Brain microvascular endothelial cell (primary cell): ENCODE measurements around the gene SLC22A23.

Experiments
- DNase-seq: peaks from one replicate; pipeline ENCODE4 v3.0.0-alpha.2; 2020
- H3K27ac ChIP-seq: fragments of 250-450 bp; sonication (Bioruptor Pico); 2 replicates; pipeline ENCODE4 v1.5.1; 2020; ENCODE audit warnings: mild to moderate bottlenecking, moderate library complexity
- H3K27me3 ChIP-seq: fragments of 250-450 bp; sonication (Bioruptor Pico); replicated peaks from 2 replicates; pipeline ENCODE4 v1.5.1; 2020; ENCODE audit warnings: mild to moderate bottlenecking
- H3K36me3 ChIP-seq: fragments of 250-450 bp; sonication (Bioruptor Pico); replicated peaks from 2 replicates; pipeline ENCODE4 v1.5.1; 2020; ENCODE audit warnings: mild to moderate bottlenecking
- H3K4me3 ChIP-seq: 2 replicates; pipeline ENCODE4 v1.5.1; 2011; ENCODE audit warnings: low read depth, mild to moderate bottlenecking, control low read depth, low read length, moderate library complexity
- CTCF ChIP-seq: IDR thresholded peaks from 2 replicates; pipeline ENCODE4 v1.5.1; 2011; ENCODE audit warnings: low read depth, mild to moderate bottlenecking, moderate library complexity, low read length, control low read depth, inconsistent platforms; ENCODE audit errors: missing control alignments
- in situ Hi-C: cut with HindIII; loops from 2 replicates; pipeline ENCODE4 v1.10.0; 2017; ENCODE audit warnings: low sequenced_read_pairs, low pct_ligation_motif_present

SLC22A23 gene

GRCh38 chr6:3351105-3351676, 105.7 kb downstream of the SLC22A23 start:
- H3K27me3 ChIP-seq = no peaks in the 10 kb centered on the region
- H3K36me3 ChIP-seq = no peaks in the 10 kb centered on the region
- no peak for TF ChIP-seq CTCF
- in situ Hi-C loops = no loop called here
- H3K4me3 ChIP-seq = no peak overlapping the region
- H3K27ac ChIP-seq = no peak overlapping the region
- DNase-seq = no peak

GRCh38 chr6:3350252-3350796, 106.5 kb downstream of the SLC22A23 start:
- DNase-seq = no peak
- in situ Hi-C loops = no loop called here
- Histone ChIP-seq H3K4me3 (no peak overlapping the region), H3K36me3 (no peaks in the 10 kb centered on the region), H3K27ac (no peak overlapping the region), H3K27me3 (no peaks in the 10 kb centered on the region)
- TF ChIP-seq CTCF = no peak

DNA sequence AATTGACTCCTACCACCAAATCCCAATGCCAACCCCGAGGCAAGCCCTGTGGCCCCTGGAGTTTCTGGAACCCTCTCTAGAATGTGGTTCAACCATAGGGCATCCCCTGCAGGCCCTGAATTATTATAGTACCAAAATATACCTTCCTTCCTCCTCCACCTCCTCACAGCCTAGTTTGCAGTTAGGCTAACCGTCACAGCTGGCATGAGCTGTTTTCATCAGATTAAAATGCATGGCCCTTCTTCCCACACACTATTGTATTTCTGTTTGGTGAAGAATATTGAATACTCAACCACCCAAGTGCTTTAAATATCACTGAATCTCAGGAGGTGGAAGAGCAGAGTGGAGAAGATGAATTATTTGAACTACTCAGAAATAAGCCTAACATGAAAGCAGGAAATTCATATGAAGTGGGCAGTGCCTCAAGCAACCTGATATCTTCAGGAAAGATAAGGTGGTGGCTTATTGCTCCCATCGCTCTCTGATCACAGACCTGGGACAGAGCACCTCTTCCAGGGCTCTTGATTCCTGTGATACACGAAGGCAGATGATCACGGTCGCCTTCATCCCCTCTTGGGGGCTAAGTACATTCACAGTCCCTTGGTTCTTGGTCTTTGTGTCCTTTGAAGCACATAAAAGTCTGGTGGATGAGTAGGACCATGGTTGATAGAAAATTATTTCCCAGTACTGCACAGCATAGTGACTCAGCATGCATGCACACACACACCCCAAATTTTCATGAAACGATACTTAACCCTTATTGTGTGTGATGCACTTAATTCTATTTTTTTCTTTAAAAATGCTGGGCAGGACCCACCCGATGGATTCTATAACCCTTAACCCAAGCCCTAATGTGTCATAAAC, 107.2 kb downstream of the SLC22A23 start:
- in situ Hi-C loops = no loop called here
- Histone ChIP-seq H3K27me3 (no peaks in the 10 kb centered on the region), H3K4me3 (no peak overlapping the region), H3K36me3 (no peaks in the 10 kb centered on the region), H3K27ac (no peak overlapping the region)
- no peak for TF ChIP-seq CTCF
- no peak for DNase-seq

DNA sequence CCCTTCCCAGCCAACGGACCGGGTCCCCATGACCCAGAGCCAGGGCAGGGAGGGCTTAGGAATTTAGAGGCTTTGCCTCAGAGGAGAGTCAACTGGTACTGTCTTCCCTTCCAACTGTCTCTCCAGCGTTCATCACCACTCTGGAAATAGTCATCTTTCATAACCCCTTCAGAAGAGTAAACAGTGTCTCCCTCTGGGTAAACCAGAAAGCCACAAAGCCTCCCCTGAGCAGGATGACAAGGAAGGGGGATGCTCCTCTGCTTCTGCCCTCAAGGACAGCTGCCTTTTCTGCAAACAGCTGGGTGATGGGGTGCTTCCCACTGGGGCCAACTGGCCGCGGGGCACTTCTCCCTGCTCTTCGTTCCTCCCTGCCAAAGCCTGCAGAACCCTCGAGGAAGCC, 108.0 kb downstream of the SLC22A23 start:
- DNase-seq = no peak
- Histone ChIP-seq H3K4me3 (no peak overlapping the region), H3K27ac (no peak overlapping the region), H3K36me3 (no peaks in the 10 kb centered on the region), H3K27me3 (no peaks in the 10 kb centered on the region)
- in situ Hi-C loops = no loop called here
- no peak for TF ChIP-seq CTCF

- in situ Hi-C loops = no loop called here
- Histone ChIP-seq H3K27ac (no peak overlapping the region), H3K27me3 (no peaks in the 10 kb centered on the region), H3K4me3 (no peak overlapping the region), H3K36me3 (no peaks in the 10 kb centered on the region)
- TF ChIP-seq CTCF = no peak
- no peak for DNase-seq
Measured at GRCh38 chr6:3347826-3348225, 109.0 kb downstream of the SLC22A23 start.
